HL-60 (cell line): ENCODE data around the gene RASSF8.

Experiments used
- GABPA ChIP-seq: IDR thresholded peaks from 2 replicates; pipeline ENCODE4 v1.6.1; 2012; ENCODE audit warnings: low read depth
- POLR2AphosphoS5 ChIP-seq: IDR thresholded peaks from 2 replicates; pipeline ENCODE4 v1.6.1; 2012; ENCODE audit warnings: low read depth
- TF ChIP-seq, protein P1 (sequence below): IDR thresholded peaks from one replicate; pipeline ENCODE4 v1.5.1; 2011; ENCODE audit warnings: low read length, control low read depth, inconsistent platforms; ENCODE audit not compliant: insufficient read depth
- TF ChIP-seq, protein P2 (sequence below): IDR thresholded peaks from 2 replicates; pipeline ENCODE4 v1.6.1; 2012; ENCODE audit warnings: low read depth; ENCODE audit not compliant: insufficient replicate concordance

DNA sequence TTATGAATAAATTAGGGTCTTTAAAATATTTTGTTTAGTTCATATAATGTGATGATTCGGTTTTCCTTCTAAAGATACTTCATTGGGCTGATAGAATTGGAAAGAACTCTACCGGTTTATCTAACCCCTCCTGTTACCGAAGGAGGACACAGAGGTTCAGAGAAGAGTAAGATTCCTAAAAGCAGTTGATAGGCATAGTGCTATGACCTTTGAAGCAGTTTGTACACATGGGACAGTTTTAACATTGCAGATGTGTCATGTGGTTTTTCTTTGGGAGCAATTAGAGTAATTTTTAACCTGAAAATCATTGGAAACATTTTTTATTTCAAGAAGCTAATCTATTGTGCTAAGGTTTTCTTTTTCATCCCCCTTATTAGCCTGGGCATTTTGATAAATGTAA, 103.5 kb downstream of the RASSF8 start:
- TF ChIP-seq, protein P1, sequence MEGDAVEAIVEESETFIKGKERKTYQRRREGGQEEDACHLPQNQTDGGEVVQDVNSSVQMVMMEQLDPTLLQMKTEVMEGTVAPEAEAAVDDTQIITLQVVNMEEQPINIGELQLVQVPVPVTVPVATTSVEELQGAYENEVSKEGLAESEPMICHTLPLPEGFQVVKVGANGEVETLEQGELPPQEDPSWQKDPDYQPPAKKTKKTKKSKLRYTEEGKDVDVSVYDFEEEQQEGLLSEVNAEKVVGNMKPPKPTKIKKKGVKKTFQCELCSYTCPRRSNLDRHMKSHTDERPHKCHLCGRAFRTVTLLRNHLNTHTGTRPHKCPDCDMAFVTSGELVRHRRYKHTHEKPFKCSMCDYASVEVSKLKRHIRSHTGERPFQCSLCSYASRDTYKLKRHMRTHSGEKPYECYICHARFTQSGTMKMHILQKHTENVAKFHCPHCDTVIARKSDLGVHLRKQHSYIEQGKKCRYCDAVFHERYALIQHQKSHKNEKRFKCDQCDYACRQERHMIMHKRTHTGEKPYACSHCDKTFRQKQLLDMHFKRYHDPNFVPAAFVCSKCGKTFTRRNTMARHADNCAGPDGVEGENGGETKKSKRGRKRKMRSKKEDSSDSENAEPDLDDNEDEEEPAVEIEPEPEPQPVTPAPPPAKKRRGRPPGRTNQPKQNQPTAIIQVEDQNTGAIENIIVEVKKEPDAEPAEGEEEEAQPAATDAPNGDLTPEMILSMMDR = no peak
- TF ChIP-seq POLR2AphosphoS5 (no peak), GABPA (no peak)
- TF ChIP-seq, protein P2, sequence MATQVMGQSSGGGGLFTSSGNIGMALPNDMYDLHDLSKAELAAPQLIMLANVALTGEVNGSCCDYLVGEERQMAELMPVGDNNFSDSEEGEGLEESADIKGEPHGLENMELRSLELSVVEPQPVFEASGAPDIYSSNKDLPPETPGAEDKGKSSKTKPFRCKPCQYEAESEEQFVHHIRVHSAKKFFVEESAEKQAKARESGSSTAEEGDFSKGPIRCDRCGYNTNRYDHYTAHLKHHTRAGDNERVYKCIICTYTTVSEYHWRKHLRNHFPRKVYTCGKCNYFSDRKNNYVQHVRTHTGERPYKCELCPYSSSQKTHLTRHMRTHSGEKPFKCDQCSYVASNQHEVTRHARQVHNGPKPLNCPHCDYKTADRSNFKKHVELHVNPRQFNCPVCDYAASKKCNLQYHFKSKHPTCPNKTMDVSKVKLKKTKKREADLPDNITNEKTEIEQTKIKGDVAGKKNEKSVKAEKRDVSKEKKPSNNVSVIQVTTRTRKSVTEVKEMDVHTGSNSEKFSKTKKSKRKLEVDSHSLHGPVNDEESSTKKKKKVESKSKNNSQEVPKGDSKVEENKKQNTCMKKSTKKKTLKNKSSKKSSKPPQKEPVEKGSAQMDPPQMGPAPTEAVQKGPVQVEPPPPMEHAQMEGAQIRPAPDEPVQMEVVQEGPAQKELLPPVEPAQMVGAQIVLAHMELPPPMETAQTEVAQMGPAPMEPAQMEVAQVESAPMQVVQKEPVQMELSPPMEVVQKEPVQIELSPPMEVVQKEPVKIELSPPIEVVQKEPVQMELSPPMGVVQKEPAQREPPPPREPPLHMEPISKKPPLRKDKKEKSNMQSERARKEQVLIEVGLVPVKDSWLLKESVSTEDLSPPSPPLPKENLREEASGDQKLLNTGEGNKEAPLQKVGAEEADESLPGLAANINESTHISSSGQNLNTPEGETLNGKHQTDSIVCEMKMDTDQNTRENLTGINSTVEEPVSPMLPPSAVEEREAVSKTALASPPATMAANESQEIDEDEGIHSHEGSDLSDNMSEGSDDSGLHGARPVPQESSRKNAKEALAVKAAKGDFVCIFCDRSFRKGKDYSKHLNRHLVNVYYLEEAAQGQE = no peak
